H1 (cell line): Measurements from ENCODE around the gene AFF1. TPM values are rescaled to one million over a fixed set of nuclear protein-coding genes. Genes with fewer than 3 reads are reported as not detected.

Experiments used
- CTCF ChIA-PET: fragments of 300-600 bp; sonication (Branson Sonifier 250); formaldehyde crosslinking; loops from one replicate; lab custom pipeline; 2021; ENCODE audit not compliant: partially characterized antibody; lab: Charles Lee
- POLR2A ChIA-PET: fragments of 300-600 bp; sonication (Branson Sonifier 250); formaldehyde crosslinking; loops from one replicate; lab custom pipeline; 2021; ENCODE audit warnings: inconsistent platforms; ENCODE audit not compliant: partially characterized antibody; lab: Charles Lee
- DNase-seq, 2 experiments: peaks; one replicate each; pipeline versions ENCODE4 v3.0.0 to v3.0.0-alpha.2; 2010 to 2022; ENCODE audit warnings: low spot score in 2 of 2, low read depth in 1 of 2, mixed read lengths in 1 of 2
- FAIRE-seq: peaks from 2 replicates; lab custom pipeline; 2011; peaks lifted over from hg19 to GRCh38; lab: Jason Lieb, UNC
- H2AFZ ChIP-seq: 2 replicates; pipeline ENCODE4 v1.8.1; 2012; ENCODE audit warnings: low read length, inconsistent platforms
- H2AK5ac ChIP-seq: 2 replicates; pipeline ENCODE4 v1.6.1; 2013; ENCODE audit warnings: low read depth, low read length
- H2BK120ac ChIP-seq: replicated peaks from 2 replicates; pipeline ENCODE3; 2013; ENCODE audit warnings: low read depth, low read length, inconsistent platforms
- H2BK12ac ChIP-seq: 2 replicates; pipeline ENCODE4 v1.6.1; 2013; ENCODE audit warnings: low read depth, low read length
- H2BK15ac ChIP-seq: 2 replicates; pipeline ENCODE4 v1.6.1; 2013; ENCODE audit warnings: low read length
- H2BK20ac ChIP-seq: 2 replicates; pipeline ENCODE4 v1.6.1; 2013; ENCODE audit warnings: low read length
- H2BK5ac ChIP-seq: 2 replicates; pipeline ENCODE4 v1.6.1; 2013; ENCODE audit warnings: low read depth, low read length
- H3K14ac ChIP-seq: 2 replicates; pipeline ENCODE4 v1.6.1; 2013; ENCODE audit warnings: inconsistent platforms; ENCODE audit not compliant: insufficient read length
- H3K18ac ChIP-seq: 2 replicates; pipeline ENCODE4 v1.6.1; 2013; ENCODE audit warnings: low read length; ENCODE audit errors: extremely low read depth
- H3K23ac ChIP-seq: 2 replicates; pipeline ENCODE4 v1.6.1; 2013; ENCODE audit warnings: inconsistent platforms; ENCODE audit not compliant: insufficient read length
- H3K23me2 ChIP-seq: 2 replicates; pipeline ENCODE4 v1.6.1; 2013; ENCODE audit warnings: low read depth, low read length
- H3K27ac ChIP-seq: 2 replicates; pipeline ENCODE4 v1.6.1; 2011; ENCODE audit warnings: low read depth, low read length, inconsistent platforms
- H3K27me3 ChIP-seq, 4 experiments: replicated peaks in 1 of 4; 1 replicate in 1 of 4; 2 replicates in 3 of 4; pipeline versions ENCODE4 v1.6.1 to v1.8.1; 2011 to 2013; ENCODE audit warnings: low read length in 3 of 4, mild to moderate bottlenecking in 3 of 4, inconsistent platforms in 2 of 4, mixed read lengths in 2 of 4, moderate library complexity in 1 of 4; ENCODE audit not compliant: control insufficient read depth in 3 of 4, insufficient read depth in 3 of 4; ENCODE audit errors: extremely low read depth in 1 of 4
- H3K36me3 ChIP-seq, 4 experiments: 2 replicates each; pipeline versions ENCODE4 v1.6.1 to v1.8.1; 2011 to 2013; ENCODE audit warnings: mild to moderate bottlenecking in 4 of 4, low read length in 3 of 4, moderate library complexity in 2 of 4, control low read depth in 1 of 4, inconsistent platforms in 1 of 4; ENCODE audit not compliant: insufficient read depth in 4 of 4, control insufficient read depth in 2 of 4
- H3K4ac ChIP-seq: replicated peaks from 2 replicates; pipeline ENCODE3; 2013; ENCODE audit warnings: low read length, low read depth, mixed read lengths, inconsistent platforms; ENCODE audit not compliant: insufficient read length
- H3K4me1 ChIP-seq, 4 experiments: replicated peaks in 1 of 4; 1 replicate in 1 of 4; 2 replicates in 3 of 4; pipeline versions ENCODE4 v1.6.1 to v1.8.1; 2011 to 2013; ENCODE audit warnings: low read length in 3 of 4, inconsistent platforms in 2 of 4, mixed read lengths in 1 of 4; ENCODE audit not compliant: insufficient read depth in 4 of 4, control insufficient read depth in 3 of 4
- H3K4me2 ChIP-seq, 2 experiments: 2 replicates each; pipeline versions ENCODE4 v1.6.1 to v1.8.1; 2011 to 2013; ENCODE audit warnings: low read depth in 2 of 2, low read length in 2 of 2, control low read depth in 1 of 2, inconsistent platforms in 1 of 2, mild to moderate bottlenecking in 1 of 2; ENCODE audit not compliant: insufficient read depth in 1 of 2
- H3K4me3 ChIP-seq, 4 experiments: fragments of 200-600, 300-600 bp in 1 of 4; sonication (generic), shearing (Covaris generic), sonication (Bioruptor Twin) in 1 of 4; 2 replicates each; pipeline versions ENCODE4 v1.5.1 to v1.8.1; 2011 to 2016; ENCODE audit warnings: low read length in 4 of 4, low read depth in 3 of 4, control low read depth in 2 of 4, inconsistent platforms in 2 of 4, mild to moderate bottlenecking in 2 of 4, mixed read lengths in 1 of 4, moderate library complexity in 1 of 4; ENCODE audit not compliant: insufficient read depth in 2 of 4; ENCODE audit errors: extremely low read depth in 1 of 4
- H3K56ac ChIP-seq: replicated peaks from 2 replicates; pipeline ENCODE3; 2013; ENCODE audit warnings: low read depth, mild to moderate bottlenecking, mixed read lengths, low read length, inconsistent platforms; ENCODE audit not compliant: insufficient read length
- H3K79me1 ChIP-seq: 2 replicates; pipeline ENCODE4 v1.6.1; 2013; ENCODE audit warnings: low read depth, low read length, control low read depth
- H3K79me2 ChIP-seq, 2 experiments: 2 replicates each; pipeline versions ENCODE4 v1.6.1 to v1.8.1; 2012 to 2013; ENCODE audit warnings: low read length in 2 of 2, mild to moderate bottlenecking in 2 of 2, inconsistent platforms in 1 of 2; ENCODE audit not compliant: insufficient read depth in 2 of 2, control insufficient read depth in 1 of 2
- H3K9ac ChIP-seq, 4 experiments: replicated peaks in 1 of 4; 1 replicate in 1 of 4; 2 replicates in 3 of 4; pipeline versions ENCODE4 v1.6.1 to v1.8.1; 2011 to 2013; ENCODE audit warnings: low read depth in 3 of 4, low read length in 3 of 4, control low read depth in 2 of 4, mild to moderate bottlenecking in 2 of 4, moderate library complexity in 2 of 4, inconsistent platforms in 1 of 4; ENCODE audit errors: extremely low read depth in 1 of 4
- H3K9me3 ChIP-seq, 2 experiments: 2 replicates each; pipeline versions ENCODE4 v1.6.1 to v1.8.1; 2012 to 2013; ENCODE audit warnings: mild to moderate bottlenecking in 2 of 2, moderate library complexity in 2 of 2, control low read depth in 1 of 2, inconsistent platforms in 1 of 2, low read depth in 1 of 2, low read length in 1 of 2, mixed read lengths in 1 of 2; ENCODE audit not compliant: insufficient read depth in 2 of 2
- H4K20me1 ChIP-seq, 2 experiments: replicated peaks in 1 of 2; 2 replicates each; pipeline versions ENCODE3 to v1.8.1; 2011 to 2013; ENCODE audit warnings: inconsistent platforms in 2 of 2, low read length in 2 of 2, mild to moderate bottlenecking in 1 of 2; ENCODE audit not compliant: insufficient read depth in 2 of 2, control insufficient read depth in 1 of 2
- H4K5ac ChIP-seq: 2 replicates; pipeline ENCODE4 v1.6.1; 2013; ENCODE audit warnings: low read length, low read depth, mixed read lengths, inconsistent platforms; ENCODE audit not compliant: insufficient read length
- H4K8ac ChIP-seq: 2 replicates; pipeline ENCODE4 v1.8.0; 2013; ENCODE audit warnings: mild to moderate bottlenecking, moderate library complexity, low read length, inconsistent platforms; ENCODE audit not compliant: insufficient read depth; ENCODE audit errors: extremely low read depth
- H4K91ac ChIP-seq: replicated peaks from 2 replicates; pipeline ENCODE3; 2013; ENCODE audit warnings: low read length, mixed read lengths, inconsistent platforms; ENCODE audit not compliant: insufficient read length
- ASH2L ChIP-seq: fragments of 200-600, 300-600 bp; sonication (generic); IDR thresholded peaks from one replicate; pipeline ENCODE4 v1.7.1; 2017; ENCODE audit warnings: low read length
- BCL11A ChIP-seq, 2 experiments: IDR thresholded peaks; one replicate each; pipeline ENCODE4 v1.6.1; 2011; ENCODE audit warnings: low read depth in 2 of 2, low read length in 2 of 2, mild to moderate bottlenecking in 2 of 2
- CREB1 ChIP-seq: IDR thresholded peaks from 2 replicates; pipeline ENCODE4 v1.6.1; 2012; ENCODE audit warnings: inconsistent platforms
- FOSL1 ChIP-seq: IDR thresholded peaks from 2 replicates; pipeline ENCODE4 v1.6.1; 2011; ENCODE audit warnings: mild to moderate bottlenecking, low read depth, low read length, moderate library complexity; ENCODE audit not compliant: insufficient read depth
- GTF2F1 ChIP-seq: IDR thresholded peaks from 2 replicates; pipeline ENCODE4 v1.6.1; 2012; ENCODE audit warnings: low read depth, low read length, improper control_type of control experiment, borderline replicate concordance
- KDM5A ChIP-seq: fragments of 200-600 bp; IDR thresholded peaks from 2 replicates; pipeline ENCODE4 v1.7.1; 2012; ENCODE audit warnings: mild to moderate bottlenecking, low read length, inconsistent platforms, mixed read lengths
- MAFK ChIP-seq: IDR thresholded peaks from 2 replicates; pipeline ENCODE4 v1.6.1; 2012; ENCODE audit warnings: low read depth, mild to moderate bottlenecking, improper control_type of control experiment, low read length
- PHF8 ChIP-seq: fragments of 200-600 bp; sonication (generic); conservative IDR thresholded peaks from 2 replicates; pipeline ENCODE4 v1.7.1; 2012; ENCODE audit warnings: low read depth, mild to moderate bottlenecking, inconsistent platforms, low read length, moderate library complexity
- POLR2AphosphoS5 ChIP-seq: IDR thresholded peaks from 2 replicates; pipeline ENCODE4 v1.6.1; 2011; ENCODE audit warnings: low read depth, low read length
- RFX5 ChIP-seq: IDR thresholded peaks from 2 replicates; pipeline ENCODE4 v1.6.1; 2011; ENCODE audit warnings: low read depth, low read length, improper control_type of control experiment, borderline replicate concordance
- RNF2 ChIP-seq: fragments of 200-900, 300-1000 bp; sonication (generic); IDR thresholded peaks from 2 replicates; pipeline ENCODE4 v1.7.1; 2016; ENCODE audit warnings: borderline replicate concordance, low read depth, mild to moderate bottlenecking, antibody characterized with exemption, low read length; ENCODE audit not compliant: poor library complexity, severe bottlenecking; ENCODE audit errors: missing control alignments
- SP2 ChIP-seq: IDR thresholded peaks from 2 replicates; pipeline ENCODE4 v1.6.1; 2012; ENCODE audit warnings: mild to moderate bottlenecking, low read length, inconsistent platforms
- TCF12 ChIP-seq: IDR thresholded peaks from 2 replicates; pipeline ENCODE4 v1.6.1; 2011; ENCODE audit warnings: low read depth, mild to moderate bottlenecking, low read length
- WGBS, 2 experiments: shearing (Covaris generic) in 1 of 2; methylation state at CpG; one replicate each; pipeline versions ENCODE4 v1.1.6 to v1.1.7; 2013 to 2015; ENCODE audit warnings: low lambda C conversion rate in 2 of 2, mixed read lengths in 2 of 2, inconsistent platforms in 1 of 2, low coverage in 1 of 2, missing lambda C conversion rate in 1 of 2; ENCODE audit not compliant: insufficient replicate concordance in 2 of 2, insufficient coverage in 1 of 2, insufficient read length in 1 of 2; ENCODE audit errors: extremely low coverage in 1 of 2, missing lambda C conversion rate in 1 of 2; 5-methylcytosine and 5-hydroxymethylcytosine counted together
- polyA plus RNA-seq, 7 experiments: library from polyadenylated mRNA; depleted of rRNA in 3 of 7; stranded (reverse) in 5 of 7; unstranded in 2 of 7; fragments of >200 nt in 5 of 7; fragments of 200-250 nt in 2 of 7; gene quantifications; 1 replicate in 5 of 7; 2 replicates in 1 of 7; 4 replicates in 1 of 7; pipeline versions ENCODE4 v1.2.1 to v1.2.3, GENCODE V29; 2011 to 2013; ENCODE audit warnings: missing spikeins in 2 of 7, mixed read lengths in 2 of 7
- total RNA-seq: library from RNA; stranded (reverse); fragmentation: NEBNext Ultra II Directional; extraction: Animal tissue kit (Norgen Biotek cat#: 25700); gene quantifications from 2 replicates; pipeline ENCODE4 v1.2.1, GENCODE V29; 2021
- TF ChIP-seq, protein P1 (sequence below): IDR thresholded peaks from 2 replicates; pipeline ENCODE4 v1.6.1; 2011; ENCODE audit warnings: low read depth, mild to moderate bottlenecking, low read length; ENCODE audit not compliant: insufficient read depth

The AFF1 gene
- total and polyA plus RNA-seq, 2 of the 8 experiments (the other 6 are each of a cell fraction or from before 2014, with no cell fraction given) = 14.8 to 85.5 TPM

- H4K5ac ChIP-seq = no peak overlapping the region
These were observed 99.7 kb downstream of the AFF1 start for GRCh38 chr4:87034527-87034926.

More at GRCh38 chr4:87034527-87034926, 99.7 kb downstream of the AFF1 start:
- H3K4me1 ChIP-seq = peaks cover 8 to 38% (median 27%) of the 10 kb centered on the region in 4 experiments
- H3K56ac ChIP-seq = no peak overlapping the region
- H2BK120ac ChIP-seq = no peak overlapping the region
- no peak overlapping the region for H2AK5ac ChIP-seq
- no peak for FAIRE-seq
- ChIA-PET POLR2A (interaction anchor here (0.9 to 1.6 kb wide), 3 partner anchors 9 to 28 kb away, joined by 3 to 8 read pairs (median 4); no protein-coding TSS in a partner anchor), CTCF (interaction anchor here (1.0 to 1.3 kb wide), 3 partner anchors 10 to 96 kb away, joined by 3 to 4 read pairs (median 4); no protein-coding TSS in a partner anchor)
- H2AFZ ChIP-seq = no peak overlapping the region
- H3K23ac ChIP-seq = no peak overlapping the region
- H4K91ac ChIP-seq = no peak overlapping the region
- H3K4ac ChIP-seq = no peak overlapping the region
- 0 out of 2 replicates have a peak, but pooled peaks cover 2% of the 10 kb centered on the region for H3K79me1 ChIP-seq
- H3K27ac ChIP-seq = no peak overlapping the region
- H3K4me3 ChIP-seq = no peak overlapping the region
- no peaks in the 10 kb centered on the region for H3K27me3 ChIP-seq
- no peak overlapping the region for H4K8ac ChIP-seq
- no peak for DNase-seq
- H3K4me2 ChIP-seq = peak overlapping the region in 1 of 2 experiments; percentile 41; a peak in 1 of 4 replicates
- no peak for TF ChIP-seq GTF2F1
- no peak for TF ChIP-seq ASH2L
- TF ChIP-seq CREB1 = no peak
- no peak for TF ChIP-seq PHF8
- no peak for TF ChIP-seq POLR2AphosphoS5
- TF ChIP-seq, protein P1, sequence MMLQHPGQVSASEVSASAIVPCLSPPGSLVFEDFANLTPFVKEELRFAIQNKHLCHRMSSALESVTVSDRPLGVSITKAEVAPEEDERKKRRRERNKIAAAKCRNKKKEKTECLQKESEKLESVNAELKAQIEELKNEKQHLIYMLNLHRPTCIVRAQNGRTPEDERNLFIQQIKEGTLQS = no peak
- TF ChIP-seq FOSL1 = no peak
- no peak for TF ChIP-seq BCL11A (IDR thresholded peaks at IDR 0.05; ENCODE audit: low read depth in 2 of 2, low read length in 2 of 2)
- no peak for TF ChIP-seq MAFK
- no peak for TF ChIP-seq RFX5
- TF ChIP-seq RNF2 = no peak
- no peak for TF ChIP-seq KDM5A
- no peak for TF ChIP-seq SP2
- no peak for TF ChIP-seq TCF12
- TF ChIP-seq, all 59 proteins: peak for 0
- no peak overlapping the region for H3K14ac ChIP-seq
- H4K20me1 ChIP-seq = peaks cover 32 to 33% of the 10 kb centered on the region in 2 experiments
- H2BK20ac ChIP-seq = no peak overlapping the region
- no peak overlapping the region for H2BK15ac ChIP-seq
- no peaks in the 10 kb centered on the region for H3K36me3 ChIP-seq
- H3K9ac ChIP-seq = no peak overlapping the region
- no peak overlapping the region for H2BK12ac ChIP-seq
- H2BK5ac ChIP-seq = no peak overlapping the region
- H3K9me3 ChIP-seq = no peaks in the 10 kb centered on the region
- H3K79me2 ChIP-seq = peaks cover 9 to 98% of the 10 kb centered on the region in 2 experiments
- no peak overlapping the region for H3K18ac ChIP-seq
- H3K23me2 ChIP-seq = peaks cover 2% of the 10 kb centered on the region; the same call in 1 of the 2 replicates
- WGBS, 2 experiments = 85% methylated on average over 3 of the region's 3 CpGs; no CpG with 5 or more reads in 1 of the 2 experiments
